Measurements from ENCODE around the gene HNRNPUL1.
"Not testable (repeated sequence)": the region's sequence is repeated elsewhere in the genome, so short reads cannot be mapped to it uniquely, and the experiment has no call there.

The HNRNPUL1 gene

DNA sequence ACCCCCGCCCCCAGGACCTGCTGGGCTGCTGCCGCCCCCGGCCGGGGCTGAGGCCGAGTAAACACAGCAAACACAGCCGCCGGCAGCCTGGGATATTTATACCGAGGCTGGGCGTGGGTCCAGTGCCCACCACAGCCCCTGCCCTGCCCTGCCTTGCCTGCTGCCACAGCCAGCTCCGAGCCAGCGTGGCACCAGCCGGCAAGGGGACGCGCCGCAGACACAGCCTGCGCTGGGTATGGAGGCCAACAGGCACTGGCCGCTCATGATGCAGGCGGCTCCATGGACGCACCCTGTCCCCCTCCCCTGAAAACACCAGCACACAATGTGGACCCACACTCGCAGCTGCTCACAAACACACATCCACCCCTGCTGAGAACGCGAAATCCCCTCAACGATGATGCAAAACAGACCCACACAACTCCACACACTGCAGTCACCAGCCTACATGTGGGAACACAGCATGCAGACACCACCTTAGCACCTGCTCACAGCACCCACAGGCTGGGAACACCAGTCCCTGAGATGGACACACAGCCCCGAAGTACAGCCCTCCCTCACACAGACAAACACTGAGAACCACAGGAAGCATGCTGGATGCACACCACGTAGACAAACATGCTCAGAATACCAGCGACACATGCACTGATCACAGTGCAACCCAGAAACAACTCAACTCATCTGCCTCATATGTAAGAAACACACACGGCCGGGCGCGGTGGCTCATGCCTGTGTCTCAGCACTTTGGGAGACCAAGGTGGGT is 62.0 kb downstream of the HNRNPUL1 start:
- peak; percentile 57 for DNase-seq (ENCODE audit: low spot score)

GRCh38 chr19:41327076-41327575 is 63.0 kb downstream of the HNRNPUL1 start:
- DNase-seq (ENCODE audit: low spot score), result no peak

- DNase-seq (ENCODE audit: low spot score), result no peak
Observed at GRCh38 chr19:41327576-41328156, 63.5 kb downstream of the HNRNPUL1 start.

DNA sequence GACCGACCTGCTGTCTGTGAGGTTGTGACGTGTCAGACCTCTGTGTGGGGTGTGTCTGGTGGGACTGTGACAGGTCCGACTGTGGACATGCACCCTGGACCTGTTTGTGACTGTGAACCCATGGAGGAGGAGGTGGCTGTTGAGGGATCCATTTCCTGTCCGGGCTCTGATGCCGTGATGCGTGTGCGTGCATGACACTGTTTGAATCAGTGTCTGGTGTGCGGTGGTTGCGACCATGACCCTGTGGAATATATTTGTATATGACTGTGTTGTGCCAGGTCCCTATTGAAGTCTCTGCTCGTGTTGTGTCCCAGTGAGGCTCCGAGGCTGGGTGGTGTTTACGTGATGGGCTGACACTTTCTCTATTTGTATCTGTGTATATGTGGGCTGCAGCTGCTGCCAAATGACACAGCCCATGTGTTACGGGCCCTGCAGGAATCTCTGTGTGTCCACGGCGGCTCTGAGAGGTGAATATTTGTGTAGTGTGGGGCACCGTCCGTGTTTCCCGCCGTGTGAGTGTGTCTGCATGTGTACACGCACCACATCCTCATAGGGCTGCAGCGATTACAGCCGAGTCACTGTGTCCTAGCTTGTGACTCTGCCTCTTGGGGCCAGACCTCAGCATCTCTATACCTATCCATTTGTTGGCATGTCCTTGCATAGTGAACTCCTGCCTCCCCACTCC is 64.1 kb downstream of the HNRNPUL1 start:
- no peak for DNase-seq (ENCODE audit: low spot score)

DNA sequence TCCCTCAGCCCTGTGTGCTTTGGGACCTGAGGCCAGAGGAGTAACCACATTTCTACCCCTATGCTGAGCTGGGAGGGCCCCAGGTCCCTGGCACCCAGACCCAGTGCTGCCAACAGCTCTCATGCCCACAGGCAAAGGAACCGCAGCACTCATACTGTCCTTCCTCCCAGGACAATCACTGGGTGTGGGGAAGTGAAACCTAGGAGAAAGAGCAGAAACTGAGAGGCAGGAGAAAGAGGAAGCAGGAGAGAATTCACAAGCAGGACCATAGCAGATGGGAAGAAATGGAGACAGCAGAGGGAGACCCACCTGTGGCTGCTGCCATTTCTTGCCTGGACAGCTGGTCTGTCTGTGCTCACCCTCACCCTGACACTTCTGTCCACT is 64.7 kb downstream of the HNRNPUL1 start:
- DNase-seq (ENCODE audit: low spot score), result no peak

DNA sequence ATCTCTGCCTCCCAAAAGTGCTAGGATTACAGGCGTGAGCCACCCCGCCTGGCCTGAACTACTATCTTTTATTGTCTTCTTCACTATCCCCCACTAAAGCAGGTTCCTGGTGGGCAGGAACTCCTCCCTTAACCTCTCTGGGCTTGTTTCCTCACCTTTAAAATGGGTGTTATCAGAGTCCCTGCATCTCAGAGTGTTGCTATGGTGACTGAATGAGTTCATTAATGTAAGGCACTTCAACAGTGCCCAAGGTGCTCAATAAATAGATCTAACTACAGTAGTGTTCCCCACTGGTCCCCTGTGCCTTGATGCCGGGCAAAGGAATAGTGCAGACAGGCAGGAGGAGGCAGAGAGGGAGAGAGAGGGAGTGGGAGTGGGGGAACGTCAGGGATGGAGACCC is 66.3 kb downstream of the HNRNPUL1 start:
- no peak for DNase-seq (ENCODE audit: low spot score)

DNA sequence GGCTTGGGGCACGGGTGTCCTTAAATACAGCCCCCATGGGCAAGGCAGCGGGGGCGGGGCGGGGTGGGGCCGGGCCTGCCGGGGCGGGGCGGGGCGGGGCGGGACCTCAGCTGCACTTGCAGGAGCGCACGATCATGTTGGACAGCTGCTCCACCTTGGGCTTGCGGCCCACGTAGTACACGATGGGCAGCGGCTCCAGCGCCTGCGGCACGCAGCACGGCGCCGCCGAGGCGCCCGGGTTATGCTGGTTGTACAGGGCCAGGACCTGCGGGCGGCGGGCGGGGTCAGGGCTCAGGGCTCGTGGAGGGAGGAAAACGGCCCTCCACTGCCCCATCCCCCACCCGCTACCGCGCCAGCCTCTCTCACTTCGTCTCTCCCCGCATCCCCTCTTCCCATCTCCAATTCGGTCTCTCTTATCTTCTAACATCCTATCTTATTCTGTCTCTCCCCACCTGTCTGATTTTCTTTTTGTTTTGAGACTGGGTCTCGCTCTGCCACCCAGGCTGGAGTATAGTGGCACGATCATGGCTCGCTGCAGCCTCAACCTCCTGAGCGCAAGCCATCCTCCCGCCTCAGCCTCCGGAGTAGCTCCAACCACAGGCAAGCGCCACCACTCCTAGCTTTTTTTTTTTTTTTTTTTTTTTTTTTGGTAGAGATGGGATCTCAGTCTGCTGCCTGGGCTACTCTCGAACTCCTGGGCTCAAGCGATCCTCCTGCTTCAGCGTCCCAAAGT is 66.9 kb downstream of the HNRNPUL1 start:
- no peak for DNase-seq (ENCODE audit: low spot score)

- DNase-seq (ENCODE audit: low spot score), result no peak
Observed at GRCh38 chr19:41332000-41332399, 67.8 kb downstream of the HNRNPUL1 start.

DNA sequence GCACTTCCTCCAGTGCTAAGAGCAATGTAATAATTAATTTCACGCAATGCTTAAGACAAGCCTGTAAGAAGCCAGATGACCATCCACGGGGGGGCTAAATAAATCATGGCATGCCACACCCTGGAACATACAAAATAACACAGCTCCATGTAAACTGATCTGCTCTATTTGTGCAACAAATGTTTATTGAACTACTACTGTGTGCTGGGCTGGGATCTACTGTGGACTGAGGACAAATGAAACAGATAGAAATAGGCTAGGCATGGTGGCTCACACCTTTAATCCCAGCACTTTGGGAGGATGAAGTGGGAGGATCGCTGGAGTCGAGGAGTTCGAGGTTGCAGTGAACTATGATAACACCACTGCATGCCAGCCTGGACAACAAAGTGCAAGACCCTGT is 68.3 kb downstream of the HNRNPUL1 start:
- DNase-seq (ENCODE audit: low spot score), result no peak

DNA sequence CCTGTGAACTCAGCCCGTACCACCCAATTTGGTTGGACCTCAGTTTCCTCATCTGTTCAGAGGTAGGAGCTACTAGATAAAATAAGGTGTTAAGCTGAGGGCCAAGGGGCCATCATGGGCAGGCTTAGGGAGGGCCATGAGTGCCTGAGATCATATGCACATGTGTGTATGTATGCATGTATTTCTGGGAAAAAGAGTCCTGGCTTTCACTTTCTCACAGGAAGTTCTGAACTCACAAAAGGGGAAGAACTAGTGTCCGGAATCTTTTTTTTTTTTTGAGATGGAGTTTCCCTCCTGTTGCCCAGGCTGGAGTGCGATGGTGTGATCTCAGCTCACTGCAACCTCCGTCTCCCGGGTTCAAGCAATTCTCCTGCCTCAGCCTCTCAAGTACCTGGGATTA is 70.6 kb downstream of the HNRNPUL1 start:
- no peak for DNase-seq (ENCODE audit: low spot score)

GRCh38 chr19:41335467-41335866 is 71.3 kb downstream of the HNRNPUL1 start:
- no peak for DNase-seq (ENCODE audit: low spot score)

DNA sequence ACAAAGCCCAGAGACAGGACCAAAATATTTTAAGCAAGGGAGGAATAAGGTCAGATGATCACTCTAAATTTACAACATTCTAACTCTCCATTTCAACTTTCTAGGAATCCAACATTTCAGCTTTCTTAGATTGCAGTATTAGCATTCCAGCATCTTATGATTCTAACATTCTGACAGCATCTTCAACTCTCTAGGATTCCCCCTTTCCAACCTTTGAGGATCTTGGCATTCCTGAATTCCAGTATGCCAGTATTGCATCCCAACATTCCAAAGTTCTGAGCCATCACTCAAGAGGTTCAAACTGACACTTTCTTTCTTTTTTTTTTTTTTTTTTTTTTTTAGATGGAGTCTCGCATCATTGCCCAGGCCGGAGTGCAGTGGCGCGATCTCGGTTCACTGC is 75.8 kb downstream of the HNRNPUL1 start:
- peak; percentile 60 for DNase-seq (ENCODE audit: low spot score)

DNA sequence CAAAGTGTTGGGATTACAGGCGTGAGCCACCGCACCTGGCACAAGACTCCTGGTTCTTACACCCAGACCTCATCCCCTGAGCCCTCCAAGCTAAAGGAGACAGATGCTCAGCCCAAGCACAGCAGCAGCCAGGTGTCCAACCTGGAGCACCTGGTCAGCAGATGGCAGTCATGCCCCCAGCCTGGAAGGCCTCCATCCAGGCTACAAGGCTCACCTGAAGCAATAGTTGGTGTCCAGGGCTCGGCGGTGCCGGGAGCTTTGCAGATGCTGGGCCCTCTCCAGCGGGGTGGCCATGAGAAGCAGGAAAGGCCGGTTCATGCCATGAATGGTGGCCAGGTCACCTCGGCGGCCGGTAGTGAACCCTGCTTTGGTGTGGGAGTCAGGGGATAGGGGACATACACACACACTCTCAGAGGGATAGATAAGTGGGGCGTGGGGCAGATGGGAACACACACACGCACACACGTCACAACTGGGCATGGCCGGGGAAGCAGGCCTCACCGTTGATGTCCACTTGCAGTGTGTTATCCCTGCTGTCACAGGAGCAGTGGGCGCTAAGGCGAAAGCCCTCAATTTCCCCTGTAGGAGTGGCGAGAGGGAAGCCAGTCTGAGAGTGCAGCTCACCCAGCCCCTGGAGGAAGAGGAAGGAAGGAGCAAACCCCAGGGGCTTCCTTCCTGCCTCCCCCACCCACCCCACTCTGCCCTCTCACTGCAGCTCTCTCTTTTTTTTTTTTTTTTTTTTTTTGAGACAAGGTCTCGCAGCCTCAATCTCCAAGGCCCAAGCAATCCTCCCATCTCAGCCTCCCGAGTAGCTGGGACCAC is 77.7 kb downstream of the HNRNPUL1 start:
- no peak for DNase-seq (ENCODE audit: low spot score)

DNA sequence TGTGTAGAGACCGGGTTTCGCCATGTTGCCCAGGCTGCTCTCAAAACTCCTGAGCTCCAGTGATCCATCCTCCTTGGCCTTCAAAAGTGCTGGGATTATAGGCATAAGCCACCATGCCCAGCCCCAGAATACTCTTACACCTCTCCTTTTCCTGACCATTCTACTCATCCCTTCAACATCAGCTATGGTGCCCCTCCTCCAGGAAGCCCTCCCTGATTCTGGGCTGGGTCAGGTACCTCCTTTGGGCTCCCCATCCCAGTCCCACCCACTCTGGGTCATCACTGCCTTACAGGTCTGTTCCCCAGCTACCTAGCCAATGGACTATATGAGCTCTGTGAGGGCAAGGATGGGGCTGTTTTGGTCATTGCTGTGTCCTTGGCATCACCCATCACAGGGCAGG is 80.0 kb downstream of the HNRNPUL1 start:
- no peak for DNase-seq (ENCODE audit: low spot score)

- DNase-seq (ENCODE audit: low spot score), result not testable (repeated sequence)
Observed at GRCh38 chr19:41346916-41347315, 82.7 kb downstream of the HNRNPUL1 start.

DNA sequence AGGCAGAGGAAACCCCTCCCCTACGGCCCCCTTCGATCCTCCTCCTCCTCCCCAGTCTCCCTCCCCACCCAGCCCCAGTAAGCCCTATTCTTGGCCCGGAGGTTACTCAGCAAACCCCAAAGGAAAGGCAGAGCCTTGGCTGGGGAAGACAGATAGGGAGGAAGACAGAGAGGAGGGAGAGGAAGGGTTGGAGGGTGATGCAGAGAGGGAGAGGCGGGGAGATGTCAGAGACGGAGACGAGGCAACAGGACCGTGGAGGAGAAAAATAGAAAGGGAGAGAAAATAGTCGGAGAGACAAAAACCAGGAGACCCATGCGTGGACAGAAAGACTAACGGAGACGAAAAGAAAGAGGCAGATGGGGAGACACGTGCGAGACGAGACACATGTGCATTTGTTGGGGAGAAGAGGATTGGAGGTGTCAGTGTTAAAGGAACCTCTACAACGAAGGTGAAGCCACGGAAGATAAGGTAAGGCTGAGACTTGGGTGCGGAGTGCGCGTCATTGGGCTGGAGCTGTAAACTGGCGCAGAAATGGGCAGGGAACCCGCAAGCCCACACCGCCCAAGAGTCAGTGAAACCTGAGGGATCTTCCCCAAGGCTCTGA is 86.7 kb downstream of the HNRNPUL1 start:
- DNase-seq (ENCODE audit: low spot score), result peak; percentile 45

GRCh38 chr19:41351339-41352245 is 87.4 kb downstream of the HNRNPUL1 start:
- peak; percentile 94 for DNase-seq (ENCODE audit: low spot score)

DNA sequence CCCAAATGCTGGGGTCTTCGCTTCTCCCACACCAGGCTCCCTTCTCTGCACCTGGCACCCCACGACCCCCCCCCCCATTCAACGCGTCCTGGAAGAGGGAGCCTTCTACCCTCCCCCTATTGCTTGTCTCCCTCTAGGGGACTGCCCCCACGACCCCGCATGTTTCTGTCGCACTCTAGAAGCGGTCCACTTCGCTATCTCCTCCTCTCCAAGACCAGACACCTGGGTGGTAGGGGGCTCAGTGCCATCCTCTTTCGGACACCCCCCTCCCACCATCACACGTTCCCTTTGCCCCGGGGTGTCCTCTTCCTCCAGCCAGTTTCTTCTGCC is 88.1 kb downstream of the HNRNPUL1 start:
- DNase-seq (ENCODE audit: low spot score), result no peak

- DNase-seq (ENCODE audit: low spot score), result peak; percentile 86
Observed at GRCh38 chr19:41352609-41353465, 88.7 kb downstream of the HNRNPUL1 start.

Data from GM03348 (cell line).